GM12801 (cell line): ENCODE results near the gene UAP1L1.

Source experiments
- TF ChIP-seq, protein P1 (sequence below): IDR thresholded peaks from one replicate; pipeline ENCODE4 v1.5.1; 2011; ENCODE audit warnings: control low read depth; ENCODE audit not compliant: insufficient read length; ENCODE audit errors: extremely low read depth

The UAP1L1 gene

DNA sequence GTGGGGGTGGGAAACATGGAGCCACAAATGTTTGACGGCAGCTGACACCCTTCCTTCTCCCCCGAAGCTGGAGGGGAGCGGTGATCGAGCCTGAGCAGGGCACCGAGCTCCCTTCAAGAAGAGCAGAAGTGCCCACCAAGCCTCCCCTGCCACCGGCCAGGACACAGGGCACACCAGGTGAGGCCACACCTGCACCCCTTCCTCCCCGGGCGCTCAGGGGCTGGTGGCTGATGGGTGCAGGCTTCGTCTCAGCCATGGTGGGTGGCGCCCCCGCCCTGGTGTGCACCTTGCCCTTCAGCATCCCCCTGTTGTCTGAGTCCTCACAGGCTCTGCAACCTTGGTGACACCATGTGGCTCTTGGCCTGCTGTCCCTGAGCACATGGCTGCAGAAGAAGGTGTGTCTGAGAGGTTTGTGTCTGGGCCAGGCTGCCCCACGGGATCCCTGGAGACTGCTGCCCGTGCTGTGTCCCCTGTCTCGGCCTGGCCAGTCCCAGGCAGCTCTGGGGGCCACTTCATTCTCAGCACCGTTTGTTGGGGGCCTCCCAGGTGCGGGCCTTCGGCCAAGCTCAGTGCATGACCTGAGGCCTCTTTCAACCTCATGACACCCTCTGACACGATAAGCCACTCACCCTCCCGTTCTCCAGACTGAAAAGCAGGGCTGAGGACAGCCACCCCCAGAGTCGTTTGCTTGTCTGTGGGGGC lies 20.6 kb downstream of the UAP1L1 start:
- TF ChIP-seq, protein P1, sequence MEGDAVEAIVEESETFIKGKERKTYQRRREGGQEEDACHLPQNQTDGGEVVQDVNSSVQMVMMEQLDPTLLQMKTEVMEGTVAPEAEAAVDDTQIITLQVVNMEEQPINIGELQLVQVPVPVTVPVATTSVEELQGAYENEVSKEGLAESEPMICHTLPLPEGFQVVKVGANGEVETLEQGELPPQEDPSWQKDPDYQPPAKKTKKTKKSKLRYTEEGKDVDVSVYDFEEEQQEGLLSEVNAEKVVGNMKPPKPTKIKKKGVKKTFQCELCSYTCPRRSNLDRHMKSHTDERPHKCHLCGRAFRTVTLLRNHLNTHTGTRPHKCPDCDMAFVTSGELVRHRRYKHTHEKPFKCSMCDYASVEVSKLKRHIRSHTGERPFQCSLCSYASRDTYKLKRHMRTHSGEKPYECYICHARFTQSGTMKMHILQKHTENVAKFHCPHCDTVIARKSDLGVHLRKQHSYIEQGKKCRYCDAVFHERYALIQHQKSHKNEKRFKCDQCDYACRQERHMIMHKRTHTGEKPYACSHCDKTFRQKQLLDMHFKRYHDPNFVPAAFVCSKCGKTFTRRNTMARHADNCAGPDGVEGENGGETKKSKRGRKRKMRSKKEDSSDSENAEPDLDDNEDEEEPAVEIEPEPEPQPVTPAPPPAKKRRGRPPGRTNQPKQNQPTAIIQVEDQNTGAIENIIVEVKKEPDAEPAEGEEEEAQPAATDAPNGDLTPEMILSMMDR: no peak

DNA sequence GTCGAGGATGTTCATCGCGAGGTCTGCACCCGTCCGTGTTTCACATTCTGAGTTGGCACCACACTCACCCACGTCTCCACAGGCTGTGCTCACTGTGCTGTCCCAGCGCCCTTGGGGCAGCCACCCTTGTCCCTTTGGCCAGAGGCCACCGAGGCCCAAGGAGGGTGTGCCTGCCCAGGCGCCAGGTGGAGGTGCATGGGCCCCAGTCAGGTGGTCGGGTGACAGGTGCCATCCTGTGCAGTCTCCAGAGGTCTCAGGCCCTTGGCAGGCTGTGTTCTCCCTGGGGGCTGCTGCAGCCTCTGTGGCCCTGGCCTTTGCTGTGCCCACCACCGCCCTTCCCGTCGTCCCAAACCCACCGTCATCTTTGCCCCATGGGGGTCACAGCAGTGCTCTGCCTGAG lies 21.9 kb downstream of the UAP1L1 start:
- TF ChIP-seq, protein P1: no peak

GRCh38 chr9:137103206-137103999 lies 26.1 kb downstream of the UAP1L1 start:
- TF ChIP-seq, protein P1: no peak

- TF ChIP-seq, protein P1: no peak
Observed at GRCh38 chr9:137105814-137106661, 28.7 kb downstream of the UAP1L1 start.

GRCh38 chr9:137106662-137107250 lies 29.4 kb downstream of the UAP1L1 start:
- TF ChIP-seq, protein P1: no peak

DNA sequence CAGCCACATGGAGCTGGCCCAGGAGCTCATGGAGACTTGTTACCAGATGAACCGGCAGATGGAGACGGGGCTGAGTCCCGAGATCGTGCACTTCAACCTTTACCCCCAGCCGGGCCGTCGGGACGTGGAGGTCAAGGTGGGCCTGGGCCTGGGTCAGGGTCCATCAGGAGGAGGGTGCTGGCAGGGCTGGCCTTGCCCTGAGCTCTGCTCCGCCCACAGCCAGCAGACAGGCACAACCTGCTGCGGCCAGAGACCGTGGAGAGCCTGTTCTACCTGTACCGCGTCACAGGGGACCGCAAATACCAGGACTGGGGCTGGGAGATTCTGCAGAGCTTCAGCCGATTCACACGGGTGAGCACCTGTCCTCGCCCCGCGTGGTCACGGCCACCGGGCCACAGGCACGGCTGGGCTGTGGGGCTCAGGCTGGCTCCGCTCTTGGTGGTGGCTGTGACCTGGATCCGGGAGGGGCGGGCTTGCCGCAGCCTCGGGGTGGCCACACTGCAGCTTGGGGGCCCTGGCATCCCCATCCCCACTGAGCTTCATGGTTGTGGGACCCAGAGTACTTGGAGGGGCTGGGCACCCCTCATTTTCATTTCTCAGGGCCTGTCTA lies 30.1 kb downstream of the UAP1L1 start:
- TF ChIP-seq, protein P1: no peak
